SJSA1 (cell line): ENCODE data around the gene MYO9A. TPM values are rescaled to one million over a fixed set of nuclear protein-coding genes. Genes with fewer than 3 reads are reported as not detected.
"Not testable (repeated sequence)": the region's sequence is repeated elsewhere in the genome, so short reads cannot be mapped to it uniquely, and the experiment has no call there.

Experiments
- DNase-seq, 2 experiments: peaks; one replicate each; pipeline ENCODE4 v3.0.0-alpha.2; 2015 to 2020; ENCODE audit warnings: low spot score in 2 of 2, low read depth in 1 of 2
- H3K27ac ChIP-seq: fragments of 250-450 bp; sonication (Bioruptor Pico); 2 replicates; pipeline ENCODE4 v1.5.1; 2020; ENCODE audit warnings: mild to moderate bottlenecking, moderate library complexity
- H3K27me3 ChIP-seq: fragments of 250-450 bp; sonication (Bioruptor Pico); replicated peaks from 2 replicates; pipeline ENCODE4 v1.5.1; 2020; ENCODE audit warnings: mild to moderate bottlenecking, moderate library complexity
- H3K36me3 ChIP-seq: fragments of 250-450 bp; sonication (Bioruptor Pico); 2 replicates; pipeline ENCODE4 v1.5.1; 2020; ENCODE audit warnings: mild to moderate bottlenecking
- H3K4me1 ChIP-seq: fragments of 250-450 bp; sonication (Bioruptor Pico); replicated peaks from 2 replicates; pipeline ENCODE4 v1.6.1; 2021; ENCODE audit warnings: mild to moderate bottlenecking
- H3K4me3 ChIP-seq: fragments of 250-450 bp; sonication (Bioruptor Pico); 2 replicates; pipeline ENCODE4 v1.5.1; 2020; ENCODE audit warnings: mild to moderate bottlenecking
- H3K9me3 ChIP-seq: fragments of 250-450 bp; sonication (Bioruptor Pico); replicated peaks from 2 replicates; pipeline ENCODE4 v1.5.1; 2020; ENCODE audit warnings: mild to moderate bottlenecking
- total RNA-seq: library from RNA; depleted of rRNA; stranded (reverse); fragments of >200 nt; shearing (Covaris generic); gene quantifications from 2 replicates; pipeline ENCODE4 v1.2.3, GENCODE V29; 2014

The MYO9A gene
- total RNA-seq, 1 experiment from 2014 or later = 21.9 TPM

DNA sequence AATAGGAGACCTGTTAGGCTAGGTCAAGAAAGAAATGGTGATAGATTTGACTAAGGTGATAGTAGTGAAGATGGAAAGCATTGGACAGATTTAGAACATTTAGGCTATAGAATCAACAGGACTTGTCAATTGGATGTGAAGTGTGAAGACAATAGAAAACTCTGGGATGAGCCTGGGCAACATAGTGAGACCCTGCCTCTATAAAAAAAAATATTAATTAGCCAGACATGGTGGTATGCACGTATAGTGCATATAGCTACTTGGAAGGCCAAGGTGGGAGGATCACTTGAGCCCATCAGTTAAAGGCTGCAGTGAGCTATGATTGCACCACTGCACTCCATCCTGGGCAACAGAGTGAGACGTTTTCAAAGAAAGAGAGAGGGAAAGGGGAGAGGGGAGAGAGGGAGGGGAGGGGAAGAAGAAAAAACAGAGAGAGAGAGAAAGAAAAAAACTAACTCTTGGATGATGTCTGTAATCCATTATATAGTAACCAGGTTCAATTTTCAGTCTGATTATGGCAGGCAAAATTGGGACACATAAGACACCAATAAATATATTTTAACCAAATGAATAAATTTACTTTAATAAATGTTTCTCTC, 9.9 kb upstream of the MYO9A start:
- H3K27me3 ChIP-seq = no peaks in the 10 kb centered on the region
- DNase-seq = no peak
- no peak overlapping the region for H3K27ac ChIP-seq
- H3K9me3 ChIP-seq = no peaks in the 10 kb centered on the region
- H3K36me3 ChIP-seq = no peaks in the 10 kb centered on the region
- no peaks in the 10 kb centered on the region for H3K4me1 ChIP-seq
- no peak overlapping the region for H3K4me3 ChIP-seq

- no peak for DNase-seq
- H3K9me3 ChIP-seq = no peaks in the 10 kb centered on the region
- H3K4me1 ChIP-seq = 0 out of 2 replicates have a peak, but pooled peaks cover under 1% of the 10 kb centered on the region
- H3K27ac ChIP-seq = no peak overlapping the region
- no peaks in the 10 kb centered on the region for H3K36me3 ChIP-seq
- H3K27me3 ChIP-seq = no peaks in the 10 kb centered on the region
- no peak overlapping the region for H3K4me3 ChIP-seq
These were observed 6.3 kb upstream of the MYO9A start for GRCh38 chr15:72124218-72124617.

- Histone ChIP-seq H3K27me3 (no peaks in the 10 kb centered on the region), H3K4me3 (peak overlapping the region; percentile 83), H3K36me3 (peaks cover 4% of the 10 kb centered on the region; the same call in 1 of the 2 replicates), H3K9me3 (no peaks in the 10 kb centered on the region), H3K27ac (peak overlapping the region; percentile 55), H3K4me1 (peaks cover 10% of the 10 kb centered on the region)
- DNase-seq = peak; percentile 85 to 96
These were observed 399 bp downstream of the MYO9A start for GRCh38 chr15:72117486-72118016.

GRCh38 chr15:72116731-72117485, 1.0 kb downstream of the MYO9A start:
- H3K9me3 ChIP-seq = no peaks in the 10 kb centered on the region
- peaks cover 10% of the 10 kb centered on the region for H3K4me1 ChIP-seq
- no peaks in the 10 kb centered on the region for H3K27me3 ChIP-seq
- H3K36me3 ChIP-seq = peaks cover 4% of the 10 kb centered on the region; the same call in 1 of the 2 replicates
- H3K4me3 ChIP-seq = peak overlapping the region; percentile 83
- DNase-seq = peak in 1 of 2 experiments; percentile 41
- H3K27ac ChIP-seq = peak overlapping the region; percentile 55

GRCh38 chr15:72113347-72114031, 4.5 kb downstream of the MYO9A start:
- H3K4me1 ChIP-seq = peaks cover 14% of the 10 kb centered on the region
- H3K36me3 ChIP-seq = peaks cover 4% of the 10 kb centered on the region; the same call in 1 of the 2 replicates
- no peaks in the 10 kb centered on the region for H3K9me3 ChIP-seq
- no peak overlapping the region; the same call in 1 of the 2 replicates for H3K27ac ChIP-seq
- H3K27me3 ChIP-seq = no peaks in the 10 kb centered on the region
- no peak overlapping the region for H3K4me3 ChIP-seq
- DNase-seq = no peak

GRCh38 chr15:72112805-72113204, 5.1 kb downstream of the MYO9A start:
- DNase-seq = no peak
- peaks cover 4% of the 10 kb centered on the region; the same call in 1 of the 2 replicates for H3K36me3 ChIP-seq
- no peaks in the 10 kb centered on the region; the same call in 1 of the 2 replicates for H3K27me3 ChIP-seq
- H3K9me3 ChIP-seq = no peaks in the 10 kb centered on the region
- no peak overlapping the region; the same call in 1 of the 2 replicates for H3K27ac ChIP-seq
- H3K4me3 ChIP-seq = no peak overlapping the region
- H3K4me1 ChIP-seq = peaks cover 14% of the 10 kb centered on the region

DNA sequence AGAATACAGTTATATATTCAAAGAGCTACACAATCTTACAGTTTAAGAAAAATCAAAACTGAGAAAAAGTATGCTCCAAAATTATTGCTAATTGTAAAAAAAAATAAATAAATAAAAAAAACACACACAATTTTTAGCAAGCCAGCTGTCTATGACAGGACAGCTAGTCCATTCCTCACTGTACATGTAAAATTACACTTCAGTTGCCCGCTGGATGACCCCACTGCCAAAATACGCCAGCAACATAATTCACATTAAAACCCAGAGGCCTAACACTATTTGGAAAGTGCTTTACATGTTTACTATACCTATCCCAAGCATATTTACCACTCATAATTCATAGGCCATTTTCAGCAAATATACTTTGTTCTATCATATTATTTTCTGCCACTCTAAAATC, 5.8 kb downstream of the MYO9A start:
- Histone ChIP-seq H3K4me1 (peaks cover 14% of the 10 kb centered on the region), H3K27me3 (no peaks in the 10 kb centered on the region; the same call in 1 of the 2 replicates), H3K27ac (no peak overlapping the region), H3K36me3 (no peaks in the 10 kb centered on the region), H3K9me3 (no peaks in the 10 kb centered on the region), H3K4me3 (no peak overlapping the region)
- DNase-seq = no peak

- no peaks in the 10 kb centered on the region for H3K9me3 ChIP-seq
- H3K27me3 ChIP-seq = no peaks in the 10 kb centered on the region; the same call in 1 of the 2 replicates
- no peaks in the 10 kb centered on the region for H3K36me3 ChIP-seq
- H3K4me1 ChIP-seq = peaks cover 8% of the 10 kb centered on the region; the same call in 1 of the 2 replicates
- no peak overlapping the region for H3K27ac ChIP-seq
- DNase-seq = peak in 1 of 2 experiments; percentile 37
- H3K4me3 ChIP-seq = no peak overlapping the region
These were observed 7.6 kb downstream of the MYO9A start for GRCh38 chr15:72110355-72110754.

- Histone ChIP-seq H3K27me3 (no peaks in the 10 kb centered on the region; the same call in 1 of the 2 replicates), H3K9me3 (no peaks in the 10 kb centered on the region), H3K36me3 (no peaks in the 10 kb centered on the region), H3K27ac (no peak overlapping the region), H3K4me3 (no peak overlapping the region), H3K4me1 (peaks cover 8% of the 10 kb centered on the region; the same call in 1 of the 2 replicates)
- DNase-seq = no peak
These were observed 11.9 kb downstream of the MYO9A start for GRCh38 chr15:72106068-72106467.

- no peaks in the 10 kb centered on the region; the same call in 1 of the 2 replicates for H3K27me3 ChIP-seq
- no peak overlapping the region for H3K4me3 ChIP-seq
- no peaks in the 10 kb centered on the region for H3K36me3 ChIP-seq
- H3K4me1 ChIP-seq = peaks cover 3% of the 10 kb centered on the region; the same call in 1 of the 2 replicates
- no peak overlapping the region for H3K27ac ChIP-seq
- no peaks in the 10 kb centered on the region for H3K9me3 ChIP-seq
- DNase-seq = no peak
These were observed 12.8 kb downstream of the MYO9A start for GRCh38 chr15:72105111-72105510.

DNA sequence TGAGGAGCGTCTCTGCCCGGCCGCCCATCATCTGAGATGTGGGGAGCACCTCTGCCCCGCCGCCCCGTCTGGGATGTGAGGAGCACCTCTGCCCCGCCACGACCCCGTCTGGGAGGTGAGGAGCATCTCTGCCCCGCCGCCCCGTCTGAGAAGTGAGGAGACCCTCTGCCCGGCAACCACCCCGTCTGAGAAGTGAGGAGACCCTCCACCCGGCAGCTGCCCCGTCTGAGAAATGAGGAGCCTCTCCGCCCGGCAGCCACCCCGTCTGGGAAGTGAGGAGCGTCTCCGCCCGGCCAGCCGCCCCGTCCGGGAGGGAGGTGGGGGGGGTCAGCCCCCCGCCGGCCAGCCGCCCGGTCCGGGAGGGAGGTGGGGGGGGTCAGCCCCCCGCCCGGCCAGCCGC, 17.4 kb downstream of the MYO9A start:
- not testable (repeated sequence) for H3K27me3 ChIP-seq, H3K4me1 ChIP-seq, H3K36me3 ChIP-seq, H3K4me3 ChIP-seq, DNase-seq, H3K27ac ChIP-seq, H3K9me3 ChIP-seq

GRCh38 chr15:72099155-72099554, 18.8 kb downstream of the MYO9A start:
- Histone ChIP-seq H3K4me3 (no peak overlapping the region), H3K27ac (no peak overlapping the region), H3K4me1 (no peaks in the 10 kb centered on the region), H3K27me3 (no peaks in the 10 kb centered on the region), H3K36me3 (no peaks in the 10 kb centered on the region), H3K9me3 (no peaks in the 10 kb centered on the region)
- no peak for DNase-seq

GRCh38 chr15:72098040-72098439, 19.9 kb downstream of the MYO9A start:
- DNase-seq = no peak
- H3K27ac ChIP-seq = no peak overlapping the region
- no peak overlapping the region for H3K4me3 ChIP-seq
- H3K36me3 ChIP-seq = no peaks in the 10 kb centered on the region
- H3K9me3 ChIP-seq = no peaks in the 10 kb centered on the region
- H3K27me3 ChIP-seq = no peaks in the 10 kb centered on the region
- no peaks in the 10 kb centered on the region for H3K4me1 ChIP-seq
